Measurements from ENCODE around the gene PPP6R1.

Gene PPP6R1

GRCh38 chr19:55244004-55244680 is 14.7 kb downstream of the PPP6R1 start:
- DNase-seq (ENCODE audit: low read depth): no peak

GRCh38 chr19:55242517-55242916 is 16.3 kb downstream of the PPP6R1 start:
- no peak for DNase-seq (ENCODE audit: low read depth)

- DNase-seq (ENCODE audit: low read depth): no peak
These were observed 16.8 kb downstream of the PPP6R1 start for GRCh38 chr19:55241935-55242464.

GRCh38 chr19:55241143-55241934 is 17.5 kb downstream of the PPP6R1 start:
- DNase-seq (ENCODE audit: low read depth): no peak

GRCh38 chr19:55240713-55241020 is 18.1 kb downstream of the PPP6R1 start:
- no peak for DNase-seq (ENCODE audit: low read depth)

- DNase-seq (ENCODE audit: low read depth): no peak
These were observed 19.8 kb downstream of the PPP6R1 start for GRCh38 chr19:55239004-55239403.

- no peak for DNase-seq (ENCODE audit: low read depth)
These were observed 20.8 kb downstream of the PPP6R1 start for GRCh38 chr19:55238030-55238429.

GRCh38 chr19:55232986-55233385 is 25.8 kb downstream of the PPP6R1 start:
- no peak for DNase-seq (ENCODE audit: low read depth)

- DNase-seq (ENCODE audit: low read depth): no peak
These were observed 26.6 kb downstream of the PPP6R1 start for GRCh38 chr19:55232286-55232602.

GRCh38 chr19:55231391-55232285 is 27.2 kb downstream of the PPP6R1 start:
- no peak for DNase-seq (ENCODE audit: low read depth)

GRCh38 chr19:55230780-55231179 is 28.0 kb downstream of the PPP6R1 start:
- no peak for DNase-seq (ENCODE audit: low read depth)

- no peak for DNase-seq (ENCODE audit: low read depth)
These were observed 28.5 kb downstream of the PPP6R1 start for GRCh38 chr19:55230329-55230728.

GRCh38 chr19:55229789-55230182 is 29.0 kb downstream of the PPP6R1 start:
- DNase-seq (ENCODE audit: low read depth): no peak

GRCh38 chr19:55229145-55229788 is 29.6 kb downstream of the PPP6R1 start:
- no peak for DNase-seq (ENCODE audit: low read depth)

- no peak for DNase-seq (ENCODE audit: low read depth)
These were observed 30.3 kb downstream of the PPP6R1 start, which contains the start of gene TMEM86B for GRCh38 chr19:55228403-55229031. Gene TMEM86B, minus strand, starts transcription at chr19:55228763. Its CDS starts 22 bp downstream, at chr19:55228741.

- no peak for DNase-seq (ENCODE audit: low read depth)
These were observed 30.8 kb downstream of the PPP6R1 start for GRCh38 chr19:55228015-55228391.

GRCh38 chr19:55227241-55228014 is 31.4 kb downstream of the PPP6R1 start:
- no peak for DNase-seq (ENCODE audit: low read depth)

- no peak for DNase-seq (ENCODE audit: low read depth)
These were observed 32.0 kb downstream of the PPP6R1 start for GRCh38 chr19:55226788-55227187.

GRCh38 chr19:55226273-55226672 is 32.5 kb downstream of the PPP6R1 start:
- DNase-seq (ENCODE audit: low read depth): no peak

- DNase-seq (ENCODE audit: low read depth): no peak
These were observed 33.3 kb downstream of the PPP6R1 start for GRCh38 chr19:55225415-55225958.

Measured in GM04504 (cell line).